K562 (cell line): ENCODE measurements around the gene SMIM35.

Experiments used
- POLR2AphosphoS5 ChIP-seq: IDR thresholded peaks from 2 replicates; pipeline ENCODE4 v1.6.1; 2011; ENCODE audit warnings: mild to moderate bottlenecking, low read depth, low read length, moderate library complexity; ENCODE audit not compliant: control insufficient read depth, insufficient read depth
- TAF1 ChIP-seq: IDR thresholded peaks from 2 replicates; pipeline ENCODE4 v1.6.1; 2011; ENCODE audit warnings: mild to moderate bottlenecking, low read length, moderate library complexity; ENCODE audit not compliant: insufficient read depth, control insufficient read depth, severe bottlenecking; ENCODE audit errors: extremely low read depth

DNA sequence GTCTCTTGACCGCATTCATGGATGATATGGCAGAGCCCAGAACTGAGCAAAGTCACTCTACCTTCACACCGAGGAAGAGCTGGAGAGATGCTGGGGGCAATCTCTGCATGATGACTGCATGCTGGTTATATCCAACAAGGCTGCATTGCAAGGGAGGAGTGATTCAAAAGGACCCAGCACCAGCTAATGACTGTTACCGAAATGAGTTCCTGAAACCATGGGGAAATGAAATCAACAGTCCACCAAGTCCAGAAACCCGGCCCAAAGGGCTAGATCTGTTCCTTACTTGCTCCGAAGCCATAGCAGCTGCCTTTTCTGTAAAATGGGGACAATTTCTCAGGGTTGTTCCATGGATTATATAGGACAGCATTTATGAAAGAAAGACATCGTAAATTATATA lies 1.2 kb upstream of the SMIM35 start:
- TF ChIP-seq POLR2AphosphoS5: no peak
- no peak for TF ChIP-seq TAF1
